T-helper 2 cell (primary cell): ENCODE data around the gene ACOT8.
"Not testable (repeated sequence)": the region's sequence is repeated elsewhere in the genome, so short reads cannot be mapped to it uniquely, and the experiment has no call there.

Experiments
- DNase-seq, 5 experiments: peaks; one replicate each; pipeline versions ENCODE4 v3.0.0 to v3.0.0-alpha.2; 2012 to 2022

ACOT8 gene

GRCh38 chr20:45826381-45827019, 30.7 kb downstream of the ACOT8 start:
- no peak for DNase-seq

- peak; percentile 25 to 80 (median 33) for DNase-seq
These were observed 33.0 kb downstream of the ACOT8 start for GRCh38 chr20:45823949-45824835.

GRCh38 chr20:45822857-45823256, 34.3 kb downstream of the ACOT8 start:
- no peak for DNase-seq

- no peak for DNase-seq
These were observed 35.2 kb downstream of the ACOT8 start for GRCh38 chr20:45821947-45822346.

GRCh38 chr20:45819466-45819865, 37.7 kb downstream of the ACOT8 start:
- DNase-seq: no peak

GRCh38 chr20:45818239-45818638, 39.0 kb downstream of the ACOT8 start:
- no peak for DNase-seq

GRCh38 chr20:45817376-45818194, 39.6 kb downstream of the ACOT8 start:
- no peak for DNase-seq

GRCh38 chr20:45816951-45817350, 40.2 kb downstream of the ACOT8 start:
- no peak for DNase-seq

GRCh38 chr20:45814314-45814713, 42.9 kb downstream of the ACOT8 start:
- no peak for DNase-seq

- DNase-seq: no peak
These were observed 43.7 kb downstream of the ACOT8 start for GRCh38 chr20:45813489-45813888.

GRCh38 chr20:45813006-45813340, 44.2 kb downstream of the ACOT8 start:
- no peak for DNase-seq

- DNase-seq: peak; percentile 82 to 99 (median 91)
These were observed 44.8 kb downstream of the ACOT8 start, which contains the start of gene UBE2C for GRCh38 chr20:45812157-45813005. Gene UBE2C (plus strand): TSS chr20:45812644. CDS start chr20:45812696, 52 bp downstream.

- DNase-seq: no peak
These were observed 46.8 kb downstream of the ACOT8 start for GRCh38 chr20:45810191-45810970.

GRCh38 chr20:45801851-45802250, 55.3 kb downstream of the ACOT8 start:
- DNase-seq: no peak

- peak in 4 of 5 experiments; percentile 28 to 68 (median 40) for DNase-seq
These were observed 58.1 kb downstream of the ACOT8 start for GRCh38 chr20:45798935-45799642.

- DNase-seq: not testable (repeated sequence)
These were observed 59.2 kb downstream of the ACOT8 start for GRCh38 chr20:45797955-45798354.

GRCh38 chr20:45797510-45797909, 59.7 kb downstream of the ACOT8 start:
- DNase-seq: not testable (repeated sequence)

GRCh38 chr20:45796337-45797065, 60.7 kb downstream of the ACOT8 start:
- no peak for DNase-seq

GRCh38 chr20:45792317-45793118, 64.7 kb downstream of the ACOT8 start:
- DNase-seq: peak in 2 of 5 experiments; percentile 2 to 6
